Stimulated activated CD4-positive, alpha-beta T cell treated with anti-CD3 and anti-CD28 coated beads, Interleukin-12 subunit alpha, Interleukin-12 subunit beta, amount 100 ng/mL, for 24 hours (primary cell): Measurements from ENCODE around the gene ITIH5.
"Not testable (repeated sequence)": the region's sequence is repeated elsewhere in the genome, so short reads cannot be mapped to it uniquely, and the experiment has no call there.

ENCODE experiments used
- DNase-seq, 2 experiments: peaks; one replicate each; pipeline ENCODE4 v3.0.0-alpha.2; 2020; ENCODE audit warnings: low read depth in 2 of 2

ITIH5 gene

GRCh38 chr10:7666253-7667023 lies at the start of gene ITIH5:
Gene ITIH5 (minus strand): TSS chr10:7666966. CDS start chr10:7666892, 74 bp downstream.
- no peak for DNase-seq

- DNase-seq, result no peak
These were observed 48.7 kb upstream of the ITIH5 start for GRCh38 chr10:7715515-7715914.

- DNase-seq, result not testable (repeated sequence)
These were observed 44.3 kb upstream of the ITIH5 start for GRCh38 chr10:7711075-7711474.

GRCh38 chr10:7710446-7710845 lies 43.7 kb upstream of the ITIH5 start:
- DNase-seq, result no peak

GRCh38 chr10:7708832-7709231 lies 42.1 kb upstream of the ITIH5 start:
- no peak for DNase-seq

- DNase-seq, result no peak
These were observed 41.3 kb upstream of the ITIH5 start for GRCh38 chr10:7707858-7708622.

- DNase-seq, result no peak
These were observed 40.3 kb upstream of the ITIH5 start for GRCh38 chr10:7707102-7707501.

GRCh38 chr10:7706534-7707073 lies 39.8 kb upstream of the ITIH5 start:
- DNase-seq, result no peak

GRCh38 chr10:7705341-7705740 lies 38.6 kb upstream of the ITIH5 start:
- DNase-seq, result no peak

- DNase-seq, result no peak
These were observed 37.6 kb upstream of the ITIH5 start for GRCh38 chr10:7704071-7705016.

GRCh38 chr10:7703140-7703539 lies 36.4 kb upstream of the ITIH5 start, which contains the start of gene ITIH2:
Gene ITIH2 (plus strand): TSS chr10:7703316. CDS start chr10:7703435, 119 bp downstream.
- no peak for DNase-seq

GRCh38 chr10:7702288-7702812 lies 35.6 kb upstream of the ITIH5 start:
- no peak for DNase-seq

- no peak for DNase-seq
These were observed 34.5 kb upstream of the ITIH5 start for GRCh38 chr10:7701158-7701742.

- no peak for DNase-seq
These were observed 33.9 kb upstream of the ITIH5 start for GRCh38 chr10:7700577-7701125.

GRCh38 chr10:7697426-7697825 lies 30.7 kb upstream of the ITIH5 start:
- no peak for DNase-seq

- no peak for DNase-seq
These were observed 29.8 kb upstream of the ITIH5 start for GRCh38 chr10:7696545-7696944.

- DNase-seq, result not testable (repeated sequence)
These were observed 26.4 kb upstream of the ITIH5 start for GRCh38 chr10:7693194-7693593.

GRCh38 chr10:7692368-7692767 lies 25.6 kb upstream of the ITIH5 start:
- not testable (repeated sequence) for DNase-seq

GRCh38 chr10:7690885-7691597 lies 24.3 kb upstream of the ITIH5 start:
- DNase-seq, result not testable (repeated sequence)

- DNase-seq, result no peak
These were observed 22.8 kb upstream of the ITIH5 start for GRCh38 chr10:7689591-7689990.
